ENCODE results near the gene HIVEP2.

The HIVEP2 gene

GRCh38 chr6:142944124-142945048 is 590 bp downstream of the HIVEP2 start:
- peak overlapping the region; percentile 98 for H3K4me3 ChIP-seq (ENCODE audit: low read length)
- no peaks in the 10 kb centered on the region for H3K27me3 ChIP-seq (ENCODE audit: control insufficient read depth, insufficient read depth, low read length)
- peaks cover 46% of the 10 kb centered on the region for H3K4me1 ChIP-seq (ENCODE audit: control insufficient read depth, insufficient read depth, low read length)
- peak overlapping the region; percentile 99 for H3K9ac ChIP-seq (ENCODE audit: low read depth, low read length)
- H3K9me3 ChIP-seq (replicated peaks; ENCODE audit: low read length) = no peaks in the 10 kb centered on the region
- H3K36me3 ChIP-seq (ENCODE audit: insufficient read depth, low read length) = no peaks in the 10 kb centered on the region
- H3K4me2 ChIP-seq (ENCODE audit: low read length) = peak overlapping the region; percentile 92

- Histone ChIP-seq H3K4me3 (ENCODE audit: low read length) (peak overlapping the region; percentile 98), H3K4me1 (ENCODE audit: control insufficient read depth, insufficient read depth, low read length) (peaks cover 49% of the 10 kb centered on the region), H3K4me2 (ENCODE audit: low read length) (peak overlapping the region; percentile 92), H3K9me3 (replicated peaks; ENCODE audit: low read length) (no peaks in the 10 kb centered on the region), H3K9ac (ENCODE audit: low read depth, low read length) (peak overlapping the region; percentile 99), H3K27me3 (ENCODE audit: control insufficient read depth, insufficient read depth, low read length) (no peaks in the 10 kb centered on the region), H3K36me3 (ENCODE audit: insufficient read depth, low read length) (no peaks in the 10 kb centered on the region)
Measured at GRCh38 chr6:142943711-142944123, 1.3 kb downstream of the HIVEP2 start.

GRCh38 chr6:142942805-142943227 is 2.2 kb downstream of the HIVEP2 start:
- Histone ChIP-seq H3K9ac (ENCODE audit: low read depth, low read length) (peak overlapping the region; percentile 99), H3K4me3 (ENCODE audit: low read length) (peak overlapping the region; percentile 98)

GRCh38 chr6:142942238-142942637 is 2.7 kb downstream of the HIVEP2 start:
- H3K4me3 ChIP-seq (ENCODE audit: low read length) = no peak overlapping the region
- H3K9ac ChIP-seq (ENCODE audit: low read depth, low read length) = peak overlapping the region; percentile 38
- H3K36me3 ChIP-seq (ENCODE audit: insufficient read depth, low read length) = no peaks in the 10 kb centered on the region
- H3K27me3 ChIP-seq (ENCODE audit: control insufficient read depth, insufficient read depth, low read length) = no peaks in the 10 kb centered on the region
- peaks cover 50% of the 10 kb centered on the region for H3K4me1 ChIP-seq (ENCODE audit: control insufficient read depth, insufficient read depth, low read length)
- H3K9me3 ChIP-seq (replicated peaks; ENCODE audit: low read length) = no peaks in the 10 kb centered on the region
- H3K4me2 ChIP-seq (ENCODE audit: low read length) = peak overlapping the region; percentile 92

More at GRCh38 chr6:142942805-142943227, 2.2 kb downstream of the HIVEP2 start:
- Histone ChIP-seq H3K4me2 (ENCODE audit: low read length) (peak overlapping the region; percentile 92), H3K36me3 (ENCODE audit: insufficient read depth, low read length) (no peaks in the 10 kb centered on the region), H3K27me3 (ENCODE audit: control insufficient read depth, insufficient read depth, low read length) (no peaks in the 10 kb centered on the region), H3K4me1 (ENCODE audit: control insufficient read depth, insufficient read depth, low read length) (peaks cover 52% of the 10 kb centered on the region), H3K9me3 (replicated peaks; ENCODE audit: low read length) (no peaks in the 10 kb centered on the region)

GRCh38 chr6:142941018-142941417 is 4.0 kb downstream of the HIVEP2 start:
- Histone ChIP-seq H3K4me2 (ENCODE audit: low read length) (peak overlapping the region; percentile 92), H3K27me3 (ENCODE audit: control insufficient read depth, insufficient read depth, low read length) (no peaks in the 10 kb centered on the region), H3K36me3 (ENCODE audit: insufficient read depth, low read length) (no peaks in the 10 kb centered on the region), H3K9me3 (replicated peaks; ENCODE audit: low read length) (no peaks in the 10 kb centered on the region), H3K9ac (ENCODE audit: low read depth, low read length) (peak overlapping the region; percentile 38), H3K4me1 (ENCODE audit: control insufficient read depth, insufficient read depth, low read length) (peaks cover 50% of the 10 kb centered on the region), H3K4me3 (ENCODE audit: low read length) (peak overlapping the region; percentile 13)

- H3K36me3 ChIP-seq (ENCODE audit: insufficient read depth, low read length) = no peaks in the 10 kb centered on the region
- H3K9ac ChIP-seq (ENCODE audit: low read depth, low read length) = peak overlapping the region; percentile 38
- H3K4me3 ChIP-seq (ENCODE audit: low read length) = peak overlapping the region; percentile 13
- H3K4me1 ChIP-seq (ENCODE audit: control insufficient read depth, insufficient read depth, low read length) = peaks cover 54% of the 10 kb centered on the region
- no peaks in the 10 kb centered on the region for H3K9me3 ChIP-seq (replicated peaks; ENCODE audit: low read length)
- no peaks in the 10 kb centered on the region for H3K27me3 ChIP-seq (ENCODE audit: control insufficient read depth, insufficient read depth, low read length)
- peak overlapping the region; percentile 92 for H3K4me2 ChIP-seq (ENCODE audit: low read length)
Measured at GRCh38 chr6:142940487-142940886, 4.5 kb downstream of the HIVEP2 start.

- Histone ChIP-seq H3K4me2 (ENCODE audit: low read length) (peak overlapping the region; percentile 48), H3K36me3 (ENCODE audit: insufficient read depth, low read length) (no peaks in the 10 kb centered on the region), H3K27me3 (ENCODE audit: control insufficient read depth, insufficient read depth, low read length) (no peaks in the 10 kb centered on the region), H3K4me1 (ENCODE audit: control insufficient read depth, insufficient read depth, low read length) (peaks cover 48% of the 10 kb centered on the region), H3K9me3 (replicated peaks; ENCODE audit: low read length) (no peaks in the 10 kb centered on the region), H3K9ac (ENCODE audit: low read depth, low read length) (no peak overlapping the region), H3K4me3 (ENCODE audit: low read length) (no peak overlapping the region)
Measured at GRCh38 chr6:142938510-142938909, 6.5 kb downstream of the HIVEP2 start.

- no peaks in the 10 kb centered on the region for H3K27me3 ChIP-seq (ENCODE audit: control insufficient read depth, insufficient read depth, low read length)
- peaks cover 43% of the 10 kb centered on the region for H3K4me1 ChIP-seq (ENCODE audit: control insufficient read depth, insufficient read depth, low read length)
- no peaks in the 10 kb centered on the region for H3K36me3 ChIP-seq (ENCODE audit: insufficient read depth, low read length)
- no peak overlapping the region for H3K4me3 ChIP-seq (ENCODE audit: low read length)
- H3K9me3 ChIP-seq (replicated peaks; ENCODE audit: low read length) = no peaks in the 10 kb centered on the region
- H3K9ac ChIP-seq (ENCODE audit: low read depth, low read length) = no peak overlapping the region
- no peak overlapping the region for H3K4me2 ChIP-seq (ENCODE audit: low read length)
Measured at GRCh38 chr6:142937986-142938385, 7.0 kb downstream of the HIVEP2 start.

GRCh38 chr6:142935553-142936517 is 9.1 kb downstream of the HIVEP2 start:
- H3K36me3 ChIP-seq (ENCODE audit: insufficient read depth, low read length) = no peaks in the 10 kb centered on the region
- no peak overlapping the region for H3K9ac ChIP-seq (ENCODE audit: low read depth, low read length)
- H3K4me3 ChIP-seq (ENCODE audit: low read length) = no peak overlapping the region
- H3K4me1 ChIP-seq (ENCODE audit: control insufficient read depth, insufficient read depth, low read length) = peaks cover 22% of the 10 kb centered on the region
- peak overlapping the region; percentile 36 for H3K4me2 ChIP-seq (ENCODE audit: low read length)
- H3K27me3 ChIP-seq (ENCODE audit: control insufficient read depth, insufficient read depth, low read length) = no peaks in the 10 kb centered on the region
- H3K9me3 ChIP-seq (replicated peaks; ENCODE audit: low read length) = no peaks in the 10 kb centered on the region

- H3K9me3 ChIP-seq (replicated peaks; ENCODE audit: low read length) = no peaks in the 10 kb centered on the region
- no peaks in the 10 kb centered on the region for H3K36me3 ChIP-seq (ENCODE audit: insufficient read depth, low read length)
- H3K27me3 ChIP-seq (ENCODE audit: control insufficient read depth, insufficient read depth, low read length) = no peaks in the 10 kb centered on the region
- H3K4me2 ChIP-seq (ENCODE audit: low read length) = no peak overlapping the region
- H3K4me3 ChIP-seq (ENCODE audit: low read length) = no peak overlapping the region
- no peak overlapping the region for H3K9ac ChIP-seq (ENCODE audit: low read depth, low read length)
- H3K4me1 ChIP-seq (ENCODE audit: control insufficient read depth, insufficient read depth, low read length) = peaks cover 25% of the 10 kb centered on the region
Measured at GRCh38 chr6:142934599-142934998, 10.4 kb downstream of the HIVEP2 start.

- Histone ChIP-seq H3K9me3 (replicated peaks; ENCODE audit: low read length) (no peaks in the 10 kb centered on the region), H3K4me3 (ENCODE audit: low read length) (no peak overlapping the region), H3K36me3 (ENCODE audit: insufficient read depth, low read length) (no peaks in the 10 kb centered on the region), H3K4me2 (ENCODE audit: low read length) (no peak overlapping the region), H3K9ac (ENCODE audit: low read depth, low read length) (no peak overlapping the region), H3K4me1 (ENCODE audit: control insufficient read depth, insufficient read depth, low read length) (peaks cover 24% of the 10 kb centered on the region), H3K27me3 (ENCODE audit: control insufficient read depth, insufficient read depth, low read length) (no peaks in the 10 kb centered on the region)
Measured at GRCh38 chr6:142934106-142934505, 10.9 kb downstream of the HIVEP2 start.

All from skeletal muscle satellite cell (primary cell).